DMS53 (cell line): ENCODE data around the gene POLDIP3.
A peak's percentile ranks its signal among the peaks of the same experiment; 100 is the strongest.

Source experiments
- DNase-seq: peaks from one replicate; lab custom pipeline; 2025; lab: John Stamatoyannopoulos, UW

The POLDIP3 gene

DNA sequence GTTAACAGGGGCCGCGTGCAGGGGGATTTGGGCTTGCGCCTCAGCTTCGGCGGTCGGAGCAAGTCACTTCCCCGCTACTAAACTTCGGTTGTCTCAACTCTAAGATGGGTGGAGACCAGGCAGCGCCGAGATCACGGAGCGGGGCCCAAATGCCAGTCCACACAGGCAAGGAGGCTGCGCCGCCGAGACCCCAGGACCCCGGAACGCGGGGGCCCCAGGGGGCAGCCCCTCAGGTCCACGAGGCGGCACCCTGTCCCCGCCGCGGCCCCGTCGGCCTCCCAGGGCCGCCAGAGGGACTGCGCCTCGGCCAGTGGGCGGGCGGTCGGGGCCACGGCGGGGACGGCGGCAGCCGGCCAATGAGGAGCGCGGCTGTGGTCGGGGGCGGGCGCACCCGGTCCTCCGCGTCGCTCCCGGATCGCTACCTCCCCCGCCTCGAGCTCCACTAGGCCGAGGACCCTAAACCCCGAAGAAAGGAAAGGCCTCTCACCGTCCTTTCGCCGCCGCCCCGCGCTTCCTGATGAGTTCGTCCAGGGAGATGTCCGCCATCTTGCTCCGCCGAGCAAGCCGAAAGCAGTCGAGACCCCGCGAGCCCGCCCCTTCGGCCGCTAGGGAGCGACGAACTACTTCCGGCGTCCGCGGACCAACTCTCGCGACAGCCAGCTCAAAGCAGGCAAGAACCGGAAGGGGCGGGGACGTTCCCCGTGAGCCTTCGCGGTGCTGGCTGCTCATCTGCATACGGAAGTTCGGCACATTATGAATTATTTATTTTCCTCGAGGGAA is at the start of gene POLDIP3:
Gene POLDIP3 (minus strand): TSS at position 572 of the 780 bp plus-strand sequence. CDS start 26 bp downstream, at position 546.
- DNase-seq: peak; percentile 98

GRCh38 chr22:42661985-42662831 is 47.5 kb upstream of the POLDIP3 start:
- DNase-seq: peak; percentile 82

DNA sequence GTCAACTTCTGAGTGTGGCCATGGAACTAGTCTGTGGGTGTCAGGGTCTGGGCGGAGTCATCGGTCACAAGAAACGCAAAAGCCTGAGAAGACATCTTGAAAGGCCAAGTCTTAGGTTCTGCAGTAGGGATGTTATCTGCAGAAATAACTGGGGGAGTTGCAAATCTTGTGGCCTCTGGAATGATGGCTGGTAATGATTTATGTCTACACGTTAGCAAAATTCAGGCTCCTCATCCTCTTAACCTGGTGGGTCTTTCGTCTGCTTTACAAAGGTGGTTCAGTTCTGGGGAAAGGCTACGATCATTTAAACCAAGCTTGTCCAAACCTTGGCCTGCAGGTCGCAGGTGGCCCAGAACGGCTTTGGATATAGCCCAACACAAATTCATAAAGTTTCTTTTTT is 41.9 kb upstream of the POLDIP3 start:
- DNase-seq: no peak

DNA sequence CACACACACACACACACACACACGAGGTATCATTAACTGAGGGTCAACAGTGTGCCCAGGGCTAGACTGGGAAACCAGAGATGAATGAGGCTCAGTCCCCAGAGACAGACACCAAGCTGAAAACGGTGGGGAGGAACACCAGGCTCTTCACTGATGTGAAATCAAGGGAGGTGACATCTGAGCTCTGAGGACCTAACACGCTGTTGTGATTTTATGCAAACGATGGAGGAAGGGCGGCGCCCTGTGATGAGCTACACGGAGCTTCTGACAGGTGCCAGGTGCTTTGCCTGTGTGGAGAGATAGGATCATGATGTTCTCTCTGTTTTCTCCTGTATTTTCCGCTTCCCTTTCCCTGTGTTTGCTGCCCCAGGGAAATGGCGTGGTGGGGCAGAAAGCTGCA is 41.0 kb upstream of the POLDIP3 start:
- peak; percentile 94 for DNase-seq

- DNase-seq: no peak
These were observed 39.9 kb upstream of the POLDIP3 start for GRCh38 chr22:42654436-42655073.

- DNase-seq: no peak
These were observed 39.3 kb upstream of the POLDIP3 start for GRCh38 chr22:42653999-42654398.

- DNase-seq: peak; percentile 72
These were observed 36.5 kb upstream of the POLDIP3 start for GRCh38 chr22:42651134-42651533.

- DNase-seq: peak; percentile 91
These were observed 34.8 kb upstream of the POLDIP3 start, which contains the start of gene CYB5R3 for GRCh38 chr22:42649246-42650099. TSS of gene CYB5R3 (minus strand) at chr22:42649392. CDS start at chr22:42649315, 77 bp downstream.

- DNase-seq: peak; percentile 71
These were observed 33.9 kb upstream of the POLDIP3 start for GRCh38 chr22:42648368-42649245.

GRCh38 chr22:42648017-42648367 is 33.3 kb upstream of the POLDIP3 start:
- no peak for DNase-seq

- DNase-seq: peak; percentile 13
These were observed 32.2 kb upstream of the POLDIP3 start for GRCh38 chr22:42646569-42647525.

GRCh38 chr22:42645938-42646568 is 31.4 kb upstream of the POLDIP3 start:
- DNase-seq: peak; percentile 23

DNA sequence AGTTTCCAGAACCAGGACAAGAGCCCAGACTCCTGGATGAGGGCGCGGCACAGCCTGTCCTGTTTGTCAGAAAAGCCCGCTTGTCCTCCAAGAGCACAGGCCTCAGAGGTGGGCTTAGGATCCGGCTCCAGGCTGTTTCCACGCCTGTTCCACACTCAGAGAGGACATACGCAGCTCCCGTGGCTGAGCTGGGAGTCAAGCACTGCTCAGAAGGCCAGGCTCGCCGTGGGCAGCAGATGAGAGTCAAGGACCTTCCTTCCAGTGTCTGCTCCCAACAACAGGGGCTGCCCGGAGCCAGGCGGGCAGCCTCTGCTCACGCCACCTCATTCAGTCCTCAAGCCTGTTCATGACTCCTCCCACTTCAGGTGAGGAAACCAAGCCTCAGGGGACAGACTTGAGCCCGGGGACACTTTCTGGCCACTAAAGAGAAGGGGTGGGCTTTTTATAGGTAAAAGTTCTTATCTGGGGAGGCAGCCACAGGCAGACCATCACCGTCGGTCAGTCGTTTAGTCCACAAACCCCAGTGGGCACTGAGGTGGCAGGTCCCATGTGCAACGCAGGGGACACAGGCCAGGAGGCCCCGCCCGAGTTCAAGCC is 30.8 kb upstream of the POLDIP3 start:
- DNase-seq: peak; percentile 11

- DNase-seq: no peak
These were observed 30.0 kb upstream of the POLDIP3 start for GRCh38 chr22:42644422-42645340.

GRCh38 chr22:42643634-42644421 is 29.1 kb upstream of the POLDIP3 start:
- no peak for DNase-seq

DNA sequence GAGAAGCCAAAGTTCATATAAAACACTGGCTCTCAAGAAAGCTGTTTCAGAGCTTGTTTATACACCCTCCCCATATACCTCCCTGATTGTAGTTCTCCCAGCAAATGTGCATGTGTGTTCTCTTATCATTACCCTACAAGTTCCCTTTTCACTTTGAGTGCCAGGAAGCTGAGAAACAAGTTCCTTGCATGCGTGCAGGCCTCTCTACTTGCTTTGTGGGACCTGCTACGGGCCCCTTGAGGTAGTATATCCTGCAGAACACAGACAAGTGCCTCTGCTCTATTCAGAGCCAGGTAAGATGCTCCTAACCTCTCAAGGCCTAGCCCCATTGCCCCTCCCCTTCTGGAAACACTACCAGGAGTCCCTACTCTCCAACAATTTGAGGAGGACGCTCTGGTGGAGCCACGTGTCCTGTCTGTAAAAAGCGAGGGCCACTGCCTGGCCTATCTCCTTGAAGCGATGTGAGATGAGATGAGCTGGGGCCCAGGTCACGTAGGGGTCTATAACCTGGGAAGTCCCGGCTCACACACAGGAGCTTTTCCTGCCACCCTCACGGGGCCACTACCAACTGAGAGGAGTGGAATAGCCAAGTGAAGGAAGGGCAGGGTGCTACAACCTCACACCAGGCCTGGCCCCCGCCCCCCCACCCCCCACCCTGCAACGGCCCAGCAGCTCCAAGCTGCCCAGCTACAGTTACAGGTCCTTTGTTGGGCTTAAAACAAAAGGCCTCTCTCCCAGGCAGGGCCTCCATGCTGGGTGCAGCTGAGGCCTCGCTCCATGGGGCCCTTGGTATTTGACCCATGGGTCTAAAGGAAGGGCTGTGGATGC is 28.3 kb upstream of the POLDIP3 start:
- no peak for DNase-seq
